HG03571 (cell line): ENCODE data around the gene RAPGEF4.

Experiments used
- ATAC-seq: cut with Tn5 transposase; IDR thresholded peaks from one replicate; pipeline ENCODE4 v1.9.1; 2021; ENCODE audit not compliant: unreplicated experiment

Gene RAPGEF4

DNA sequence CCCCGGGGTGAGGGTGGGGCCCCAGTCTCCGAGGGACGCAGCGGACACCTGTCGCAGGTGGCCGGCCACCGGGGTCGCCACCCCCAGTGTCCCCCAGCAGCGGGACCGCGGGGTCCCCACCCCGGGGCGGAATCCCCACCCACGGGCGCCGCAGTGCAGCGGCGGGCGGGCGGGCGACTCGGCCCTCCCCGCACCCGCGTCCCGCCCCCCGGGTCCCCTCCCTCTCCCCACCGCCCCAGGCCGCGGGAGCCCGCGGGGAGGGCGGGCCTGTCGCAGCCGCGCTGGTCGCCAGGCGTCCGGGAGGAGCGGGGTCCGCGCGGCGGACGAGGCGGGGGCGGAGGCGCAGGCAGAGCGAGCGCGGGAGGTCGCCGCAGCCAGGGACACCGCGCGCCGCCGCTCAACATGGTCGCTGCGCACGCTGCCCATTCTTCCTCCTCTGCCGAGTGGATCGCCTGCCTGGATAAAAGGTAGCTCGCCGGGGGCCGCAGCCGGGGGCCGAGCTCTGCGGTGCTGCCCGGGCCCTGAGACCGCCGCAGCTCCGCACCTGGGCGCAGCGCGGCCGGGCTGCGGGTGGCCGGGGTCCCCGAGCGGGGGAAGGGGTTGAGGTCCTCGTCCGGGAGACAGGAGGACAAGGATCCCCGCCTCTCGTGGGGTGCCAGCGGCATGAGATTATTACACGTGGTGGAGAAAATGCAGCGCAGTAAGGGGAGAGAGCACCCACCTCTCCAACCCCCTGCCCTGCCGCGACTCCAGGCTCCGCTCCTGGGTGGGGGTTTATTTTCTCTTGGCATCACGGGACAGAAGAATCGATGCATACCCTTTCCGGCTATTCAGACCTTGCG, at the start of gene RAPGEF4:
TSS of gene RAPGEF4 (plus strand) at position 264 of the 842 bp plus-strand sequence. CDS start at position 403, 139 bp downstream.
- no peak for ATAC-seq

DNA sequence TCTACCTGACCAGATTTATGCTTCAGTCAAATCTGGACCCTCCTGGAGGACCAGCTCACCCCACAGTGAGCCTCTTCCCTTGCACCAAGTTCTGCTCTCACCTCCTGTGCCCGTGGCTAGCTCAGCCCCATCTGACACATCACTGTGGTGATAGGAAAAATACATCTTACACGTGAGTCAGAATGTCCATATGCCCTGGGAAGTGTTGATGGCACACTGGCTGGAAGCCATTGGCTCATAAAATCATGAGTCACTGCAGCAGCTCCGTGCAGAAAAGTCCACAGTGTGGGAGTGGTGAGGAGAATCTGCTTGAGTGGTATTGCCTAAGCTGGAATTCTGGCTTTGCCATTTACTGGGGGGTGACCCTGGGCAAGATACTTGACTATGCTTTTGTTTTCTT, 42.6 kb upstream of the RAPGEF4 start:
- no peak for ATAC-seq

GRCh38 chr2:172693529-172694455, 41.9 kb upstream of the RAPGEF4 start:
- ATAC-seq: no peak

GRCh38 chr2:172697296-172697695, 38.3 kb upstream of the RAPGEF4 start:
- no peak for ATAC-seq

DNA sequence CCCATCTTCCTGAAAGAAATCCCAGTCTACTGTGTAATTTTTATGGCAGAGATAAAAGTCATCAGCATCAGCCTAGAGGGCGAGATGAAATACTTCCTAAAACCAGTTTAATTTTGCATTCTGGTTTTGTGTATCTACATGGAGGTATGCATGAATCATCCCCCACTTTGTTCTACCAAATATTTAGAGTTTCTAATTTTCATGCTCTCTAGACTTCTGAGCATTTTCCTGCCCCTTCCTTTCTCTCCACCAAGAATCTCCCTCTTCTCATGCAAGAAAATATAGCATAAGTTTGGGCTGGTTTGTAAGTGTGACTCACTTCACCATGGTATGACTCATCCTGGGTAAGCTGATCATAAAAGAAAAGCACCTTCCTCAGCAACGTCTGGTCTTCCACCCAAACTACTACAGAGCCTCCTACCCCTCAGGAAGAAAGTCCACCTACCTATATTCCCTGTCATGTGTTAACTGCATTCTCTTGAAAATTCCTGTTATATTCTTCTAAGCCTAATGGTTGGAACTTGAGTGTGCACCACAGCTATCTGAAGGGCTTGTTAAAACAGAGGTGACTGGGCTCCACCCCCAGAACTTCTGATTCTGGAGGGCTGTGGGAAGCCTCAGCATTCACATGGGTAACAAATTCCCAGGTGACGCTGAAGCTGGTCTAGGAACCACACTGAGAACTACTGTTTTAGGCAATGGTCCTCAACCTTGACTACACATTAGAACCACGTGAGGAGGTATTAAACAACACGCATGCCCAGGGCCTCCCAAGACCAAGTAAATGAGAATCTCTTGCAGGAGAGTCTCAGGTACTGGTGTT, 37.4 kb upstream of the RAPGEF4 start:
- ATAC-seq: peak; percentile 79

DNA sequence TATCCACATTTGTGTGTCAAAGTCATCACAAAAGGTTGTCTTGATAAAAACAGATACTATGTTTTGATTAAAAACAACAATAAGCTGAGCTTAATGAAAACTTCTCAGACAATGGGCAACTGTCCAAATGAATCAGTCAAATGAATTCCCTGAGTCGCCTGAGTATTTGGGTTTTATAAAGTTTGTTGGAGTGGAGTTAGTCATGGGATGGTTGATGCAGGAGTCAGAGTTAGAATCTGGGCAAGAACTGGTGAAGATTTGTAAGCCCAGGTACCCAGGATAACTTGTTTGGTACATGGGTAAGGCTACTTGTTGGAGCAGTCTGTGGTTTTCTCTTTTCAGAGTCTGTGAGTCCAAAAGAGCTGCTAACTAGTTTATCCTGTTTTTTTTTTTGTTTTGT, 34.4 kb upstream of the RAPGEF4 start:
- no peak for ATAC-seq

GRCh38 chr2:172702451-172702850, 33.2 kb upstream of the RAPGEF4 start:
- no peak for ATAC-seq

GRCh38 chr2:172704072-172704936, 31.3 kb upstream of the RAPGEF4 start:
- no peak for ATAC-seq

- no peak for ATAC-seq
Observed at GRCh38 chr2:172705352-172705751, 30.3 kb upstream of the RAPGEF4 start.

- no peak for ATAC-seq
Observed at GRCh38 chr2:172708247-172708646, 27.4 kb upstream of the RAPGEF4 start.

GRCh38 chr2:172709566-172710291, 25.9 kb upstream of the RAPGEF4 start:
- ATAC-seq: no peak

- ATAC-seq: no peak
Observed at GRCh38 chr2:172710584-172711047, 25.0 kb upstream of the RAPGEF4 start.

- no peak for ATAC-seq
Observed at GRCh38 chr2:172711110-172711509, 24.5 kb upstream of the RAPGEF4 start.

- ATAC-seq: no peak
Observed at GRCh38 chr2:172712251-172712650, 23.4 kb upstream of the RAPGEF4 start.

- no peak for ATAC-seq
Observed at GRCh38 chr2:172713365-172713875, 22.2 kb upstream of the RAPGEF4 start.

DNA sequence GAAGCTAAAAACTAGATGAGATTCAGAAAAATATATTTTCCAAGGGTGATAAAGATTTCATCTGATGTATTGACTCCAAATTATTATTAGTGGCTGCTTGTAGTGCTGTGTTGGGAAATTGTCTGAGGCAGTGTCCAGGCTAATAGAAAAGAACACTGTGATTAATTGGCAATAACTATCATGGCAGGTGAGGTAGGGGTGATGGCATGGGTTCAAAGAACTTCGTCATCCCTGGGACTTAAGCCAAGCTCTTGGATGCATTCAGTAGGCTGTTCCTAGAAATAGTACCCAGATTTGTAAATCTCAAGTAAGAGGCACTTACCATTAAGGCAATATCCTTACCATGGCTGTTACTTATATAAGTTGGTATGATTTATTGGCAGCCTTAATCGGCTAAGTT, 13.2 kb upstream of the RAPGEF4 start:
- ATAC-seq: no peak

DNA sequence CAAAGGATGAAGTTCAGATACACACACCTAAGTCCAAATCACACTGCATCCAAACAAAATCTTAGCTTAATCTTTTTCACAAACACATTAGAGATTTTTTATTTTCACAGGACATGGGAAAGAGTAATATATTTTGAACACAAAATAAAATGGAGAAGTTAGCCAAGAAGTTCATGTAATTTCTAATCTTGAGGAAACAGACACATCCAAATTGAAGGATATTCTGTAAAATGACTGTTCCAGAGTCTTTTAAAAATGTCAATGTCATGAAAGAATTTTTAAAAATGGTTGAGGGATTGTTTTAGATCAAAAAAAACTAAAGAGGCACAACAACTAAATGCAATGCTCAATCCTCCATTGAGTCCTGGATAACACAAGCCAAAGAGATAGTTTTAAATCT, 12.4 kb upstream of the RAPGEF4 start:
- no peak for ATAC-seq

DNA sequence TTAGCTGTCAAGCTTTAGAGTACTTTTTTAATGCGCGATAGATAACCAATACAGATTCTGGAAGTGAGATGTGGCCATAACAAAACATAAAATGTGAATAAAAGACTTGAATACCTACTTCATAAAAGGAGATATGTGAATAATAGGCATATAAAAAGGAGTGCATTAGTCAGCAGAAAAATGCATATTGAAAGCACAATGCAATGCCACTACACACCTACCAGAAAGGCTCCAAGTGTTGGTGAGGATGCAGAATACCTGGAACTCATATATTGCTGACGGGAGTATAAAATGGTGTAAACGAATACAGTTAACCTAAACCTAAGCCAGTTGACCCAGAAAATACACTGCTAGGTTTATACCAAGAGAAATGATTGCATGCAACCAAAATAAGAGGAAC, 10.9 kb upstream of the RAPGEF4 start:
- no peak for ATAC-seq

DNA sequence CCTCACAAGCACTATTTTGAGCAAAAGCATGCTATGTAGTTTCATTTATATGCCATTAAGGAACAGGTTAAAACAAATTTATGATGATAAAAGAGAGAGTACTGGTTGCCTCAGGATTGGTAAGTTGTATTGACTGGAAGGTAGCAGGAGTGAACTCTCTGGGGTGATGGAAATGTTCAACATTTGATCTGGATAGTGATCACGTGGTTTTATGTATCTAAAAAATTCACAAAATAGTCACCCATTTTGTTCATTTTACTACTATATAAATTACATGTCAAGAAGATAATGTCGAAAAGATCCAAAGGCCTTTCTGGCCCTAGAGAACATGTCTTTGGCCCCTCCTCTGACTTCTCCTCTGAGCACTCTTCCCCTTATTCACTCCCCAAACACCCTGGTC, 10.4 kb upstream of the RAPGEF4 start:
- ATAC-seq: no peak
